ENCODE data around the gene GJA3.

Gene GJA3

DNA sequence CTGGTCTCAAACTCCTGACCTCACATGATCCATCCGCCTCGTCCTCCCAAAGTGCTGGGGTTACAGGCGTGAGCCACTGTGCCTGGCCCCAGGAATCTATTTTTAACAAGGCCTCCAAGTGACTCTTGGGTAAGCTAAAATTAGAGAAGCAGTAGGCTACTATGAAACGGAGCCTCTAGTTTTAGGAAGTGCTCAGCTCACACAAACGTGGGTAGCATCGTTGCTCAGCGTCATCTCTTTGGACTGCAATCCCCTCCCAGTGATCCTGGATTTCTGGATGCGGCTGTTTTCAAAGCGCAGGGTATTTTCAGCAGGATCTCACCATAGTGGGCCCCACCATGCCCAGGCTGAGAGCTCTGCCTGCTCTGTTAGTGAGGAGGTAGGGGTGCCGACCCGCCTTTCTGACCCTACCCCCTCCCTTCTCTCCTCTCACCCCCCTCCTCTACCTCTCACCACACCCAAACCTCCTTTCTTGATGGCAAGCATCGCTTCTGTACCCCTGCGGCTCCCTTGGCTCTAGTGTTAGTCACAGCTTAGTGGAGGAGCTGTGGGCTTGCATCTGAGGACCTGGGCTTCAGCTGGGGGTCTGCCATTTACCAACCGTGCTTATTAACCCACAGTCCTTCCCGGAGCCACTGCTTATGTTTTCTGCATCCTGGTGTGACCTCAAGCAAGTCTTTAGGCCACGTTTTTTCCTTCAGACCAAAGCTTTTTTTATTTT lies 34.2 kb downstream of the GJA3 start:
- no peak for DNase-seq

DNA sequence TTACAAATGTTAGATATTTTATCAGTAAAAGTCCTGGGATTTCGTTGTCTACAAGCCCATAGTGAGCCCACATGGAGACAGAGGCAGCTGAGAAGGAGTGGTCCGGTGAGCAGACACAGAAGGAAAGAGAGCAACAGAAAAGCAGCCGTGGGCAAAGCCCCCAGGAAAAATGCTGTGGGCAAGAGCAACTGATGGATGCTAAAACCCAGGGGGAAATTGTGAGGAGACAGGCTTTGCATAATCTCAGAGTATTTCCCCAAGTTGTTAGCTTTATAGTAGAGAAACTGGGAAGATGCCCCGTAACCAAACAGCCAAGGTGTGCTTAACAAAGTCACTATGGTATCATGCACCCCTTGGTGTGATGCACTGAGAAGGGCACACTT lies 35.1 kb downstream of the GJA3 start:
- DNase-seq, result no peak

DNA sequence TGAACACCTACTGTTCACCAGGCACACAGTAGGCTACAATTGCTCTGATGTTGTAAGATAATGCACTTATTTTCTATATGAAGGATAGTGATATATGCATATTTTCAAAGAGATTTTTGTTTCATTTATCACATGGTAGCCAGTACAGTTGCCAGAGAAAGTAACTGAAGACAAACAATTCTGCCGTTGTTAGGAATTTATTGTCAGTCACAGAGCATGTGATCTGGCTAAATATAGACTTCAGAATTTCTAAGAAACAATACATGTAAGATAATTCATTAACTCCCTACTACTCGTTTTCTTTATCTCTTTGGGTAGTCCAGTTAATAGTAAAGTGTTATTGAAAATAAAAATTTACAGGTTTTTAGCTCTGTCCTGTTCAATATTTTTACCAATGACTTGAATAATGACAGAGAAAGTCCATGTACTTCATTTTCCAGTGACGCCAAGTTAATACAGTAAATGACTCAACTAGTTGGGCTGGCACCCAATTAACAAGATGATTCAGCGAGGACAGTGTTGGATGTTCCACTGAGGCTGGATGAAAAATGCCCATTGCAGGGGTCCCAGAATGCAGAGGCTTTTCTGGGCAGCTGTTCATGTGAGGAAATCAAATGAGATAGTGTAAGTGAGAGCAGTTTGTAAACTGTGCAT lies 35.6 kb downstream of the GJA3 start:
- no peak for DNase-seq

DNA sequence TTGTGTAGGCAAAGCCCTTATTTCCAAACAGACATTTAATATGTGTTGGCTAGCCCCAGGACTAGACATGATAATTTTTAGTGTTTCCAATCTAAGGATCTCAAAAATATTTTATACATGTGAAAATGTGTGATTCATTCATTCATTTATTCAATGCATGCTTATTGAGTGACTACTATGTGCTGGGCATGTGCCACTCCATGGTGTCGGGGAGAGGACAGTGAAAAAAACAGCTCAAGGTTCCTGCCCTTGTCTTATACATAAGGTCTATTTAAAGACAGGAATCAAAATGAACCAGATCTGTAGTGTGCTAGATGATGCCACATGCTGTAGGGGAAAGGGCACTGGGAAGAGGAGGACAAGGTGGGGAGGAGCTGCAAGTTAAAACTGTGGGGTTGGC lies 36.5 kb downstream of the GJA3 start:
- no peak for DNase-seq

DNA sequence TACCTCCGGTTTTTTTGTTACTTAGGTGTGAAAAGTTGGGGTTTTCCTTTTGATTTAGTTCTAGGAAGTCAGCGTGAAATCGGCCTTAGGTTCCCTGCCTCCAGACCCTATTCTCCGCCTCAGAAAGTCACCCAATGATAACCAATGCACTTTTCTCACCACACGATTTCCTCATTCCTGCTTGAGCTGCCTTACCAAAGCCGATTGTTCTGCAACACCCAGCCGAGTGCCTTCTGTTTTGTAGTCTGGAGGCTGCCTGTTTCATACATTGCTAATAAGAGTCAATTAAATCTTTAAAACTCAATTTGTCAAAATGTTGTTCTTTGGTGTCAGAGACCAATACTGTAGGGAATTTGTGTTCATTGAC lies 39.7 kb downstream of the GJA3 start:
- no peak for DNase-seq

DNA sequence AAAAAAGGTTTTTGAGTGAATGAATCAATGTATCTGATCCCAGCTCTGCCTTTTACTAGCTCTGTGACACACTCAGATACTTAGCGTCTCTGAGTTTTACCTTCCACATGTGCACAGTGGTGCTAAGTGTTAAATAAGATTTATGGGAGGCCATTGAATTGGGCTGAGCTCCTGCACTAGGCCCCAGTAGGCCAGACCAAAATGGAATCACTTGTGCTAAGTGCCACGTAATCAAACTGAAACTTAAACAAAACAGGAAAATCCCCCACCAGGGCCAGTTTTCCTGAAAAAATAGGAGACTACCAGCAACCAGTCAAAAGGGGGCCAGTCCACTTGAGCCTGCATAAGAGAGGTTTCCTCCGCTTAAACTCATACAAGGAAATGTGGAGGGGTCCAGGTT lies 40.9 kb downstream of the GJA3 start:
- DNase-seq, result no peak

DNA sequence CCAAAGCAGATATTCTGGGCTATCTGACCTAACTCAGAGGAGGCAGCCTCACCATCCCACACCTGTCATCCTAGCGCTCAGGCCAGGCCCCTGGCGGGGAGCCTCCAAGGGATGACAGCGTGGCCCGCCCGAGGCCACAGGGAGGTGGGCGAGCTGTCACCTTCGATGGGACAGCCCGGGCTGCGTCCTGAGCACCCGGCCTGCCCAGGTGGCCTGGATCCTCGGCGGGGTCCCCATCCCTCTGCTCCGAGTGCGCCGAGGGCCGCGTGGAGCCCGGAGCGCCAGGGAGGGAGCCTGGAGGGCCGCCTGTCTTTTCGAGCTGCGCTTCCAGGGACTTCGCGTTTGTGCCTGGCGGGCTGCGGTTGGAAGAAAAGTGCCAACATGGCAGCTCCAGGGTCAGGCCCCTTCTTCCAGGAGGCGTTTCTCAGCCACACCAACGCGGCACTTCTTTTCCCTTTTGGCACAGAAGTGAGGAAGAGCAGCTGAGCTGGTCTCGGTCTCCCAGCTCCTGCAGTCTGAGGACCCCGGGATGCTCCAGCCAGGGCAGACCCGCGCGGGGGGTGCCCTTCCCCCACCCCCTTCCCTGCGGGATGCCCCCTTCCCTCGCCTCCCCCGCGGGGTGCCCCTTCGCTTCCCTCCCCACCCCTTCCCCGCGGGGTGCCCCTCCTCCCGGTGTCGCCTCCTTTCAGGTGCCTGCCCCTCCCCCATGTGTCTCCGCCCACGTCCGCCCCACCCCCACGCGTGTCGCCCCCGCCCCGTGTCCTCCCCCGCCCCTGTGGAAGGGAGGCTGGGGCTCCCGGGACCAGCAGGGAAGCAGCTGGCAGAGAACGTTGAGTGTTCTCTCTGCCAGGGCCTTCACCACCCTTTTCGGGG lies 42.3 kb downstream of the GJA3 start:
- DNase-seq, result no peak

DNA sequence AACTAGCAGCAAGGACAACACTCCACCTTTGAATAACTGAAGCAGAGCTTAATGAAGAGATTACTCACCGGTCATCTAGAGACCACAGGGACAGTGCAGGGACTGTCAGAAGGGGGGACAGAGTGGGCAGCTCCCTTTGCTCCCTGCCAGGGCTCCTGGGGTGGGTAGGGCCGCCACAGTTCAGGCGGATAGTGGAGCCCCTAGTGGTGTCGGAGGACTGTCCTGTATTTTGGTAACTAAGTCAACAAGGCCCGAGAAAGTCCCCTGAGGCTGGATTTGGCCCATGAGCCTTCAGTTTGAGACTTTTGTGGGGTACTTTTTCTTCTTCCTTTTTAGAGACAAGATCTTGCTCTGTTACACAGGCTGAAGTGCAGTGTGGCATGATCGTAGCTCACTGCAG lies 44.6 kb downstream of the GJA3 start:
- DNase-seq, result no peak

DNA sequence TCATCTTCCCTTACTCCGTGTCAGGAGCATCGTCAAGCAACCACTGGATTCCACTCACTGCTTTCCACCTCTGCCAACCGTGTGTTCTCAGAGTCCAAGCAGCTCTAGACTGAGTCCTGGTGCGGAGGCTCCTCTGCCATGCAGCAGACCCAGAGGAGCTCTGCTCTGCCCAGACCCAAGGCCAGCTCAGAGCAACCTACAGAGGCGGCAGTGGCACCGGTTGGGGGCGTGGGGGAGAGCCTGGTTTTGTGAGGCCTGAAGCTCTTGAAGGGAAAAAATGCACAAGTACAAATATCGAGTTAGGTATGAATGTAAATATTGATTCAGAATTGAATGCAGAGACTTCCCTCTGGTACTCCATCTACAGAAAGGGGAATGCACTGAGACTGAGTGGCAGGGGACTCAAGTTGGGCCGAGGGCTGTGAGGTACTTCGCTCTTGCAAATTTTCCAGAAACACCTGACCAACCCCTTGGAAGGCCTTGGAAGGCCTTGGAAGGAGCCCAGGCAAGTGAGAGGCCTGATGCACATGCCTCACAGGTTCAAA lies 46.7 kb downstream of the GJA3 start:
- no peak for DNase-seq

DNA sequence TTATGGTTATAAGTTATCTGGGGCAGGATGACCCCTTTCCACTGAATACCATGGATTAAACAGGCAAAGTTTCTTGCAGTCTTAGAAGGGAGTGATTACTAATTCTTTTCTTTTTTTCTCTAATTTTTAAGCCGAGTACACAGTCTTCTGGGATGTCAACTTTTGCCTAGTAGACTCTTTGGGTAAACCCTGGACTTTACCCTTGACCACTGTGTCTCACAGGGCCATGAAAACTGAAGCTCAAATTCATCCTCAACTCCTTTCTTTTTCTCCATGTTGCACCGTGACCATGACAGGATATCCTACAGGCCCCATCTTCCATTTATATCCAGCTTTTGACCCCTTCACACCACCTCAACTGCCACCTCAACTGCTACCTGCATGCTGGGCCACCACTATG lies 51.8 kb downstream of the GJA3 start:
- no peak for DNase-seq

DNA sequence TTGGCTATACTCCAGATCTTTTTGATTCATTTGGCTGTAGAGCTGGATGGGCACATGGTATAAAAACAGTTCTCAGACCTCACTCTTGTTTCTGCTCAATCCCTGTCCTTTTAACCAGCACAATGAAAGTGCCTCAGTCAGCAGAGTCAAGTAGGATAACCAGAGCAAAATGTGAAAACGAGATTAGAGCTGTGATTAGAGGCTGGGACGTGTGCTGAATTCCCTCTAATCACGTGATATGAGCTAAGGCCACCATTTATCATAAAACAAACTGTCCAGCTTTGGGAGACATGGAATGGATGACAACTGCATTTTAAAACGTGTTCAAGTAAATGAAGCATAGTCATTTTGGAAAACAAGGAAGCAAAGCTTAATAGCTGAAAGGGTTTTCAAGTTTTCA lies 54.1 kb downstream of the GJA3 start:
- DNase-seq, result no peak

DNA sequence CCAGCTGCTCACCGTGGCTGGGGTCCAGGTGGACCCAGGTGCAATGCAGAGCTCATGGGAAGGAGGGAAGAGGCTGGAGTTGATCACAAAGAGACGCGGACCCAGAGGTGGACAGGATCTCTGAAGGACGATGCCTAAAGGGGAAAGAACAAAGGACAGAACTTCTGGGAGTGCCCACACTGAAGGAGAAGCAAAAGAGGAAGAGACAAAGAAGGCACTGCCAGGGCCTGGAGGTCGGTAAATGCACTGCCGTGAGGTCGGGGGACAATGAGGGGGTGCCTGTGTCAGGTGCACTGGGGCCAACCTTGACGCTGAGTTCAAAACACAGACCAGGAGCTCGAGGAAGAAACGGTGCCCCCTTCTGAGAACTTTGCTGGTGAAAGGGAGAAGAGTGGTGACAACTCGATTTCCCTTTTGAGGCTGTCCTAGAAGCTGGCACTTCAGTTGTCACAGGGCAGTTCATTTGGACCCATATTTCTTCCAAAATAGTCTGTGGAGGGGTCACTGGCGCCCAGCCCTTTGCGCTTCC lies 55.6 kb downstream of the GJA3 start:
- DNase-seq, result no peak

DNA sequence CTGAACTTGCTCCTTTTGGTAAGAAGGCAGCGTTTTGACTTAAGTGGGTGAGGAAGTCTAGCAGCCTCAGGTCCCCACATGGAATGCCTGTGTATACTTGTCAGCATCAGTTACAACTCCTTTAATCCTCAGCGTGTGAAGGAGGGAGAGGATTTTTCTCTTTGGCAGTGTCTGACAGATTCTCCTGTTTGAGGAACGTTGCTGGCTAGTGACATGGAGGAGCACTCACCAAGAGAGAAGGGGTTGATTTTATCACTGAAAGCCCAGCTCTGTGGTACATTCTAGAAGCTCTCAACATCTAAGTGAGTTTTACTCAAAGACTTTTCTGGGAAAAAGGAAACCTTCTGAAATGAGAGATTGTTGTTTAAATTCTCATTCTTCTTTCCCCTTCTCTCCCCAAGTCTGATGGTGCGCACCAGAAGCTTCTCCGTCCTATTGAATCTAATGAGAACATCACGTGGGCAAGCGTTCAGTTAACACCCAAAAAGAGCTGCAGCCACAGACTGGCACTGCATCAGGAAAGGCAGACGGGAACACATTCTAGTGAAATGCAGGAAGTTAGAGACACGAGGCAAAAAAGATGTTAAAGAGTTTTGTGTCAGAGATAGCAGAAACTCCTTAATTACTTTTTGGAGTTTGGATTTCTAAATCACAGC lies 58.2 kb downstream of the GJA3 start:
- DNase-seq, result no peak

DNA sequence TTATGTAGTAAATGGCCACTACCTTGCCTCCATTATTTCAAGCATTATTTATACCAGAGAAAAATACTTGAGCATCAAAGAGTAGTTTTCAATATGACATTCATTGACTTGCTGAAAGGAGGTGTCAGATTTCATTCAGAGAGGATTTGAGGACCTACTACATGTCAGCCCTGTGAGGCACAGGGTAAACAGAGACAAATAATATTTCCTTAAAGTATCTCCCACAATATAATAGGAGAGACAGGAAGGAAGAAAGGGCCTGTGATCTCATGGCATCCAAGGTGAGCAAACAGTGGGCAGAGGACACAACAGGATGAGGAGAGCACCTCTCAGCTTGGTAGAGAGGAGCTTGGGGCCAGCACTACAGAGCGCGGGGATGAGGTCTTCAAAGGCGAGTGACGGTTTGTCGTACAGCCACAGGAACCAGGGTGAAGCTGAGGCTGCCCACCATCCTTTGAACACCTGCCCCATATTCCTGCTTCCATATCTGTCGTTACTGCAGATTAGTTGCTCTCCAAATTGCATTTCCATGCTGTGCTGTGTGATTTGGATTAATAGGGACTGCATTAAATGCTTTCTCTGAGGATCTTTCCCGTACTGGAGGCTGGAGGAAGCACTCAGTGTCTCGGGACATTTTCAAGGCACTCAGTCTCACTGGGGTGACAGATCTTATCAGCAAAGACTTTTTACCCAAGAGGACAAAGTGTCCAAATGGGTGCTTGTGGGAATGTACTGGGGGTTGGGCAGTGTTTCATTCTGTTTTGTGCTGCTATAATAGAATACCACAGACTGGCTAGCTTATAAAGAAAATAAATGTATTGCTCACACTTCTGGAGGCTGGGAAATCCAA lies 59.2 kb downstream of the GJA3 start:
- no peak for DNase-seq

DNA sequence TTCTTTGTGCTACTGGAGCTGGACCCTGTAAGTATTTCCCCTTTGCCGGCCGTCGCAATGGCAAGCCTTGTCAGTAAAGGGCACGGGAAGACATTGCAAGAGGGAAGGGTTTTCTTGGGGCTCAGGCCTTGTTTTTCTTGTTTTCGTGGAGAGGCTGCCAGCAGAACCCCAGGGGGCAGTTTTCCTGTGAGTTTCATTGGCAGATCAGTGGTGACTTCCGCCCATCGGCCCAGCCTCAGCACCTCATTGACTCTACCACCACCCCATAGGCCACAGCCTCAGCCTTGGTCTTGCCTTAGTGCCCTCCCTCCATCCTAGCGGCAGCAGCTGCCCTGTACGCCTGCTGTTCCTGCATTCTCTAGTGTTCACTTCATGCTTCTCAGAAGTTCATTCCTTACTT lies 61.5 kb downstream of the GJA3 start:
- DNase-seq, result no peak

DNA sequence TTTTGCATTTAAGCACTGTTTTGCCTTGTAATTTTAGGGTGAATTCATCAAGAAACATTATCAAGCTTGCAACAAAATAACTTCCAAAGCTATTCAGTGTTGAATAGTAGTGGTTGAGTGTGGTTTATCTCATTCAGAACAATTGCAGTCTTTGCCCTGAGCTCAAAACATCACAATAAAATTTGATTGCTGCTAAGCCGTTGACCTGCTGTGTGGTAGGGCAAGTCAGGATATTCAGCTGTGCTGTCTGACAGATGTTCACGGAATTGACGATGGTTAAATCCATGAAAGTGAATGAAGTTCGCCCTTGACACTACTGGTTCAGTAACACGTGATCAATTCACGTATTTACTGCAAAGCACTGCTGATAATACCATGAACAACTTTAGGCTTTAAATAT lies 66.9 kb downstream of the GJA3 start:
- DNase-seq, result no peak

DNA sequence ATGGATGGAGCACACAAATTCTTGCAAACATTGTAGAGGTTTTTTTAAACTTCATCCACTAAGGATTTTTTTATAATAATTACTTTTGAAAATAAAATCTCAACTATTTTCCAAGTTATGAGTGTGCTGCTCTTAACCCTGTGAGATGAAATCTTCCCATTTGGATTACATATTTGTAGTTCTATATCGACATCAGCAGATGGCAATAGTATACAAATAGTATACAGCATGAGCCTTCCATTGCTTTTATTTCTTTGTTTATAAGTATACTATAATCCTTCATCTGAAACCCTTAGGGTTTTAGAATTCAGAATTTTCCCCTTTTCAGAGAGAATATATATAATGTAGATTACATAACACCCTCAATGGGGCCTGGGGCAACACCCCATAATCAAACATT lies 70.5 kb downstream of the GJA3 start:
- DNase-seq, result no peak
